H9 (cell line): ENCODE results near the gene LRP1B. TPM values are rescaled to one million over a fixed set of nuclear protein-coding genes. Genes with fewer than 3 reads are reported as not detected.

Experiments used
- DNase-seq: peaks from one replicate; pipeline ENCODE4 v3.0.0-alpha.2; 2017
- H2AFZ ChIP-seq: one replicate; pipeline ENCODE4 v1.6.1; 2013; ENCODE audit warnings: mild to moderate bottlenecking, low read length, control low read depth, moderate library complexity
- H2AK5ac ChIP-seq: 2 replicates; pipeline ENCODE4 v1.6.1; 2013; ENCODE audit warnings: low read length, control low read depth, mixed read lengths; ENCODE audit not compliant: insufficient read length
- H2BK120ac ChIP-seq: one replicate; pipeline ENCODE4 v1.6.1; 2013; ENCODE audit warnings: low read depth, mild to moderate bottlenecking, low read length, control low read depth, inconsistent platforms; ENCODE audit not compliant: poor library complexity, severe bottlenecking
- H2BK12ac ChIP-seq: 2 replicates; pipeline ENCODE4 v1.6.1; 2013; ENCODE audit warnings: low read length, control low read depth, mixed read lengths, low read depth; ENCODE audit not compliant: insufficient read length
- H2BK15ac ChIP-seq: 2 replicates; pipeline ENCODE4 v1.6.1; 2013; ENCODE audit warnings: low read depth, low read length, control low read depth
- H2BK20ac ChIP-seq: one replicate; pipeline ENCODE4 v1.6.1; 2013; ENCODE audit warnings: low read depth, mild to moderate bottlenecking, low read length, control low read depth, inconsistent platforms; ENCODE audit not compliant: poor library complexity, severe bottlenecking
- H2BK5ac ChIP-seq: 2 replicates; pipeline ENCODE4 v1.6.1; 2013; ENCODE audit warnings: low read length, control low read depth, mixed read lengths; ENCODE audit not compliant: insufficient read length
- H3K14ac ChIP-seq: 2 replicates; pipeline ENCODE4 v1.6.1; 2013; ENCODE audit warnings: low read length, control low read depth; ENCODE audit not compliant: insufficient read depth
- H3K18ac ChIP-seq: 2 replicates; pipeline ENCODE4 v1.6.1; 2013; ENCODE audit warnings: low read depth, mild to moderate bottlenecking, mixed read lengths, low read length, control low read depth; ENCODE audit not compliant: insufficient read length
- H3K23ac ChIP-seq: 2 replicates; pipeline ENCODE4 v1.6.1; 2013; ENCODE audit warnings: low read length, control low read depth, mixed read lengths, low read depth; ENCODE audit not compliant: insufficient read length
- H3K23me2 ChIP-seq: 2 replicates; pipeline ENCODE4 v1.6.1; 2013; ENCODE audit warnings: low read depth, mild to moderate bottlenecking, mixed read lengths, low read length, control low read depth; ENCODE audit not compliant: insufficient read length, poor library complexity, severe bottlenecking
- H3K27ac ChIP-seq: 2 replicates; pipeline ENCODE4 v1.5.1; 2013; ENCODE audit warnings: low read length, control low read depth, mixed read lengths, low read depth; ENCODE audit not compliant: insufficient read length
- H3K27me3 ChIP-seq: 2 replicates; pipeline ENCODE4 v1.6.1; 2013; ENCODE audit warnings: low read length, control low read depth, inconsistent platforms; ENCODE audit not compliant: insufficient read depth
- H3K4ac ChIP-seq: 2 replicates; pipeline ENCODE4 v1.6.1; 2013; ENCODE audit warnings: low read depth, mild to moderate bottlenecking, control low read depth, inconsistent platforms, low read length, moderate library complexity
- H3K4me1 ChIP-seq: 2 replicates; pipeline ENCODE4 v1.6.1; 2013; ENCODE audit warnings: low read length, control low read depth, inconsistent platforms; ENCODE audit not compliant: insufficient read depth
- H3K4me2 ChIP-seq: 2 replicates; pipeline ENCODE4 v1.6.1; 2013; ENCODE audit warnings: low read length, control low read depth, mixed read lengths; ENCODE audit not compliant: insufficient read length, insufficient read depth
- H3K56ac ChIP-seq: 2 replicates; pipeline ENCODE4 v1.6.1; 2013; ENCODE audit warnings: low read depth, mild to moderate bottlenecking, mixed read lengths, low read length, control low read depth; ENCODE audit not compliant: insufficient read length
- H3K79me1 ChIP-seq: 2 replicates; pipeline ENCODE4 v1.6.1; 2013; ENCODE audit warnings: low read depth, mild to moderate bottlenecking, moderate library complexity, low read length, control low read depth, inconsistent platforms; ENCODE audit not compliant: insufficient read depth, poor library complexity, severe bottlenecking
- H3K79me2 ChIP-seq: 2 replicates; pipeline ENCODE4 v1.6.1; 2013; ENCODE audit warnings: low read length, control low read depth, inconsistent platforms; ENCODE audit not compliant: insufficient read depth
- H3K9ac ChIP-seq: 2 replicates; pipeline ENCODE4 v1.6.1; 2013; ENCODE audit warnings: low read length, control low read depth, mixed read lengths; ENCODE audit not compliant: insufficient read length; ENCODE audit errors: extremely low read depth
- H3K9me3 ChIP-seq: one replicate; pipeline ENCODE4 v1.6.1; 2013; ENCODE audit warnings: low read depth, low read length, inconsistent platforms; ENCODE audit not compliant: control insufficient read depth
- H3T11ph ChIP-seq: one replicate; pipeline ENCODE4 v1.6.1; 2013; ENCODE audit warnings: mild to moderate bottlenecking, low read length, control low read depth, inconsistent platforms
- H4K20me1 ChIP-seq: one replicate; pipeline ENCODE4 v1.6.1; 2013; ENCODE audit not compliant: control insufficient read depth, insufficient read length, insufficient read depth
- H4K5ac ChIP-seq: 2 replicates; pipeline ENCODE4 v1.6.1; 2013; ENCODE audit warnings: low read depth, mild to moderate bottlenecking, mixed read lengths, low read length, control low read depth; ENCODE audit not compliant: insufficient read length
- H4K8ac ChIP-seq: replicated peaks from 2 replicates; pipeline ENCODE4 v1.6.1; 2013; ENCODE audit warnings: low read length, control low read depth, mixed read lengths, low read depth; ENCODE audit not compliant: insufficient read length
- H4K91ac ChIP-seq: 2 replicates; pipeline ENCODE4 v1.6.1; 2013; ENCODE audit warnings: low read depth, mild to moderate bottlenecking, moderate library complexity, mixed read lengths, low read length, control low read depth; ENCODE audit not compliant: insufficient read length
- H3K27ac Mint-ChIP-seq, 3 experiments: 2 replicates in 2 of 3; 3 replicates in 1 of 3; pipeline ENCODE4 v1.8.0; 2020 to 2021; ENCODE audit warnings: mixed read lengths in 3 of 3, mild to moderate bottlenecking in 1 of 3, moderate library complexity in 1 of 3
- H3K27me3 Mint-ChIP-seq: 2 replicates; pipeline ENCODE4 v1.8.0; 2021; ENCODE audit warnings: low read depth, mild to moderate bottlenecking, moderate library complexity, mixed read lengths
- H3K36me3 Mint-ChIP-seq, 3 experiments: 2 replicates in 2 of 3; 3 replicates in 1 of 3; pipeline ENCODE4 v1.8.0; 2020 to 2021; ENCODE audit warnings: low read depth in 3 of 3, mixed read lengths in 3 of 3; ENCODE audit not compliant: insufficient read depth in 1 of 3
- H3K4me1 Mint-ChIP-seq, 2 experiments: 2 replicates each; pipeline ENCODE4 v1.8.0; 2020; ENCODE audit warnings: mixed read lengths in 2 of 2
- H3K4me3 Mint-ChIP-seq, 2 experiments: 2 replicates in 1 of 2; 3 replicates in 1 of 2; pipeline ENCODE4 v1.8.0; 2020 to 2021; ENCODE audit warnings: mild to moderate bottlenecking in 2 of 2, mixed read lengths in 2 of 2, moderate library complexity in 1 of 2
- H3K9me3 Mint-ChIP-seq, 2 experiments: 2 replicates in 1 of 2; 3 replicates in 1 of 2; pipeline ENCODE4 v1.8.0; 2020; ENCODE audit warnings: mild to moderate bottlenecking in 2 of 2, mixed read lengths in 2 of 2, moderate library complexity in 1 of 2
- CTCF ChIP-seq: fragments of 200-600 bp; sonication (generic); conservative IDR thresholded peaks from 3 replicates; pipeline ENCODE4 v1.8.0; 2021; ENCODE audit warnings: antibody characterized with exemption, mild to moderate bottlenecking
- WGBS: extraction: QIAGEN DNeasy Blood & Tissue Kit; methylation state at CpG from one replicate; pipeline ENCODE4 v1.1.7; 2013; ENCODE audit warnings: missing lambda C conversion rate, low lambda C conversion rate, mixed read lengths; ENCODE audit not compliant: insufficient read length; ENCODE audit errors: extremely low coverage; 5-methylcytosine and 5-hydroxymethylcytosine counted together
- total RNA-seq: library from RNA; stranded (reverse); gene quantifications from 2 replicates; pipeline ENCODE4 v1.2.1, GENCODE V29; 2021

Gene LRP1B
- total RNA-seq, 1 experiment from 2014 or later, result not detected

DNA sequence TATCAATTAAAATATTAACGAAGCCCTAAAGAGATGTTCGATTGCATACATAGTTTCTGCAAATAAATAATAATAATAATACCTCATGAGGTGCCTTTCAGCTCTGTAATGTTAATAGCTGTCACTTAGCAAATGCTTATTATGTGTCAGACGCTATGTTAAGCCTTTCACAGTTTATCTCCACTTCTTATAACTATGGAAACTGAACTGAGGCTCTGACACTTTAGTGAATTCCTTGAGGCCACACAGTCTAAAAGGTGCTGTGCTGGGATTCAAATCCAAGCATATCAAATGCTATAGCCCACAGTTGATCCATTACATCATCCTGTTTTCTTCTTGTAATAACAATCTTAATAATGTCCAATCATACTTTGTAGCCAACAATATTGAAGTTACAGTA, 1779.1 kb downstream of the LRP1B start:
- Histone ChIP-seq H3K4me1 (peaks cover 2% of the 10 kb centered on the region; the same call in 1 of the 2 replicates), H3T11ph (no peak overlapping the region), H3K23ac (no peak overlapping the region), H2BK5ac (no peak overlapping the region), H3K79me2 (no peaks in the 10 kb centered on the region), H3K4me2 (no peak overlapping the region), H2BK120ac (no peak overlapping the region), H3K27me3 (no peaks in the 10 kb centered on the region), H3K56ac (no peak overlapping the region), H4K8ac (no peak overlapping the region), H3K9me3 (no peaks in the 10 kb centered on the region), H2BK12ac (no peak overlapping the region), H3K27ac (no peak overlapping the region), H3K9ac (no peak overlapping the region), H3K23me2 (no peaks in the 10 kb centered on the region), H3K14ac (no peak overlapping the region), H4K5ac (no peak overlapping the region), H4K91ac (no peak overlapping the region), H4K20me1 (no peaks in the 10 kb centered on the region), H3K18ac (no peak overlapping the region), H2AFZ (no peak overlapping the region), H2BK15ac (no peak overlapping the region), H2BK20ac (no peak overlapping the region), H3K4ac (no peak overlapping the region), H3K79me1 (no peaks in the 10 kb centered on the region), H2AK5ac (no peak overlapping the region)
- H3K4me3 Mint-ChIP-seq, result no peak overlapping the region
- no CpG with 5 or more reads among the region's 3 CpGs for WGBS
- TF ChIP-seq CTCF, result no peak
- H3K27ac Mint-ChIP-seq, result no peak overlapping the region
- H3K27me3 Mint-ChIP-seq, result no peaks in the 10 kb centered on the region
- no peak for DNase-seq
- H3K36me3 Mint-ChIP-seq, result no peaks in the 10 kb centered on the region
- peaks cover 32 to 34% of the 10 kb centered on the region in 2 experiments for H3K4me1 Mint-ChIP-seq
- H3K9me3 Mint-ChIP-seq, result no peaks in the 10 kb centered on the region
